ENCODE measurements around the gene IFT74. TPM values are rescaled to one million over a fixed set of nuclear protein-coding genes. Genes with fewer than 3 reads are reported as not detected.

IFT74 gene
- total and polyA plus RNA-seq, 2 of the 13 experiments (the other 11 are each of a cell fraction or from before 2014, with no cell fraction given) = 4.2 to 12.3 TPM

GRCh38 chr9:26955921-26956859 lies at the start of gene IFT74 (continued):
- TF ChIP-seq SMYD3 (CRISPR knock-in tag; IDR thresholded peaks at IDR 0.05) = no peak
- TF ChIP-seq SIN3B (IDR thresholded peaks at IDR 0.05; ENCODE audit: low read length) = no peak
- TF ChIP-seq MAZ (IDR thresholded peaks at IDR 0.05; ENCODE audit: borderline replicate concordance, low read depth, low read length) = no peak
- TF ChIP-seq MAZ (CRISPR knock-in tag; IDR thresholded peaks at IDR 0.05; ENCODE audit: low read depth) = peak; percentile 65; the same call in 1 of the 2 replicates
- TF ChIP-seq ZNF101 (CRISPR knock-in tag; IDR thresholded peaks at IDR 0.05; ENCODE audit: borderline replicate concordance, low read depth) = no peak
- TF ChIP-seq ZNF263 (CRISPR knock-in tag; IDR thresholded peaks at IDR 0.05) = no peak
- TF ChIP-seq FOSL1 (CRISPR knock-in tag; IDR thresholded peaks at IDR 0.05; ENCODE audit: borderline replicate concordance) = no peak
- no peak for TF ChIP-seq SRSF9 (IDR thresholded peaks at IDR 0.05; ENCODE audit: borderline replicate concordance, insufficient read depth, low read depth, low read length, poor library complexity, severe bottlenecking)
- peak; percentile 94 for TF ChIP-seq PRDM15 (CRISPR knock-in tag; IDR thresholded peaks at IDR 0.05)
- peak; percentile 24 for TF ChIP-seq DBP (CRISPR knock-in tag; IDR thresholded peaks at IDR 0.05; ENCODE audit: not compliant biosample characterization)
- no peak for TF ChIP-seq XRCC5 (optimal IDR thresholded peaks at IDR 0.05; ENCODE audit: low read length)
- no peak; the same call in 1 of the 2 replicates for TF ChIP-seq SRY (CRISPR knock-in tag; IDR thresholded peaks at IDR 0.05)
- TF ChIP-seq ZNF512B (CRISPR knock-in tag; IDR thresholded peaks at IDR 0.05; ENCODE audit: borderline replicate concordance) = no peak
- TF ChIP-seq ZIK1 (CRISPR knock-in tag; IDR thresholded peaks at IDR 0.05; ENCODE audit: borderline replicate concordance, low read depth) = no peak
- TF ChIP-seq NFKB2 (CRISPR knock-in tag; IDR thresholded peaks at IDR 0.05; ENCODE audit: borderline replicate concordance) = peak; percentile 73; the same call in 1 of the 2 replicates
- no peak for TF ChIP-seq MBNL3 (CRISPR knock-in tag; conservative IDR thresholded peaks at IDR 0.05)
- TF ChIP-seq PAXIP1 (CRISPR knock-in tag; conservative IDR thresholded peaks at IDR 0.05) = no peak

Measured in HepG2 (cell line).